ENCODE data around the gene SPATA13. TPM values are rescaled to one million over a fixed set of nuclear protein-coding genes. Genes with fewer than 3 reads are reported as not detected.

Gene SPATA13
- total and polyA plus RNA-seq, 12 donors: 20.0 to 85.5 (median 31.0) TPM

- 93 to 98% (median 94%) methylated on average over 10 of the region's 10 CpGs for WGBS, 4 donors
- no peak overlapping the region for H3K27ac ChIP-seq
- H3K9me3 ChIP-seq (replicated peaks in 1 of 3): no peaks in the 10 kb centered on the region
- no peaks in the 10 kb centered on the region for H3K27me3 ChIP-seq
- intact Hi-C loops (cut with DNase I): no loop called here
- TF ChIP-seq POLR2A (IDR thresholded peaks at IDR 0.05): no peak
- TF ChIP-seq CTCF (IDR thresholded peaks at IDR 0.05): no peak
- peaks cover 0 to 49% of the 10 kb centered on the region in 2 donors for H3K36me3 ChIP-seq (replicated peaks in 1 of 2)
- peak in 1 of 7 donors; percentile 17 for DNase-seq
- no peak overlapping the region for H3K4me3 ChIP-seq
- peaks cover 21 to 25% of the 10 kb centered on the region in 2 donors for H3K4me1 ChIP-seq (replicated peaks in 1 of 2)
These were observed 124.5 kb downstream of the SPATA13 start for GRCh38 chr13:24284889-24285565.

- H3K4me1 ChIP-seq (replicated peaks in 1 of 2): peaks cover 7 to 9% of the 10 kb centered on the region in 2 donors
- H3K27ac ChIP-seq: no peak overlapping the region
- H3K36me3 ChIP-seq (replicated peaks in 1 of 2): peaks cover 0 to 64% of the 10 kb centered on the region in 2 donors
- H3K27me3 ChIP-seq: no peaks in the 10 kb centered on the region
- WGBS, 4 donors: 93 to 100% (median 96%) methylated on average over 5 to 11 of the region's 11 CpGs
- intact Hi-C loops (cut with DNase I): no loop called here
- TF ChIP-seq CTCF (IDR thresholded peaks at IDR 0.05) (no peak), POLR2A (IDR thresholded peaks at IDR 0.05) (no peak)
- DNase-seq: peak in 1 of 7 donors; percentile 48
- H3K4me3 ChIP-seq: no peak overlapping the region
- H3K9me3 ChIP-seq (replicated peaks in 1 of 3): no peaks in the 10 kb centered on the region
These were observed 126.1 kb downstream of the SPATA13 start for GRCh38 chr13:24286624-24287023.

- peak in 1 of 7 donors; percentile 44 for DNase-seq
- TF ChIP-seq POLR2A (IDR thresholded peaks at IDR 0.05): no peak
- 83 to 97% (median 89%) methylated on average over 8 of the region's 8 CpGs for WGBS, 4 donors
- Histone ChIP-seq H3K4me3 (no peak overlapping the region), H3K27me3 (no peaks in the 10 kb centered on the region), H3K4me1 (replicated peaks in 1 of 2) (no peaks in the 10 kb centered on the region), H3K9me3 (replicated peaks in 1 of 3) (no peaks in the 10 kb centered on the region), H3K27ac (no peak overlapping the region), H3K36me3 (replicated peaks in 1 of 2) (peaks cover 0 to 73% of the 10 kb centered on the region in 2 donors)
- intact Hi-C loops (cut with DNase I): no loop called here
These were observed 127.3 kb downstream of the SPATA13 start for GRCh38 chr13:24287748-24288287.

- TF ChIP-seq CTCF (IDR thresholded peaks at IDR 0.05): no peak
- TF ChIP-seq POLR2A (IDR thresholded peaks at IDR 0.05): no peak
- Histone ChIP-seq H3K4me3 (no peak overlapping the region), H3K9me3 (replicated peaks in 1 of 3) (no peaks in the 10 kb centered on the region), H3K36me3 (replicated peaks in 1 of 2) (peaks cover 0 to 83% of the 10 kb centered on the region in 2 donors), H3K4me1 (replicated peaks in 1 of 2) (no peaks in the 10 kb centered on the region), H3K27me3 (no peaks in the 10 kb centered on the region), H3K27ac (no peak overlapping the region)
- intact Hi-C loops (cut with DNase I): no loop called here
- WGBS, 4 donors: 59 to 74% (median 65%) methylated on average over 5 of the region's 5 CpGs
- peak in 1 of 7 donors; percentile 62 for DNase-seq
These were observed 128.3 kb downstream of the SPATA13 start for GRCh38 chr13:24288870-24289269.

All from adrenal gland (tissue), 12 donors.